ENCODE results near the gene EME2. TPM values are rescaled to one million over a fixed set of nuclear protein-coding genes. Genes with fewer than 3 reads are reported as not detected.

The EME2 gene
- total and polyA plus RNA-seq, 4 donors = 1.4 to 9.0 (median 3.0) TPM

- H3K4me1 ChIP-seq (ENCODE audit: control insufficient read depth in 4 of 4, insufficient read depth in 4 of 4, low read length in 3 of 4) = peaks cover 22 to 66% (median 48%) of the 10 kb centered on the region in 4 donors
- no peak overlapping the region for H3K4me3 ChIP-seq (ENCODE audit: low read depth in 1 of 3, low read length in 3 of 3)
These were observed 4.0 kb downstream of the EME2 start for GRCh38 chr16:1776672-1776955.

DNA sequence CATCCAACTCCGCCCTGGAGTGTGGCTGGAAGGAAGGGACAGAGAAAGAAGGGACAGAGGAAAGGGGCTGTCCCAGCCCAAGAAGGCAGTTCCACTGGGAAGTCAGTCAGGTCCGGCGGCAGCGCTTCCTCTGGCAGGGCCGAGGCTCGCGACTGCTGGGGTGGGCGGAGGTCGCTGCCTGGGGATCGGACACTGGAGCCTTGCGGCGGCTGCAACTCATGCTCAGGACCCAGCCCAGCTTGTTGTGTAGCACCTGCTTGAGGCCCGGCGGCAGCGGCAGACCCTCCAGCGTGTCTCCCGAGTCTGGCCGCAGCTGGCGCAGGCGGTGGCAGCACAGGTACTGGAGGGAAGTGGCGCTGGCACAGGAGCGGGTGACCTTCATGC lies 4.4 kb downstream of the EME2 start:
- DNase-seq (ENCODE audit: low spot score) = no peak
- Histone ChIP-seq H3K4me1 (ENCODE audit: control insufficient read depth in 4 of 4, insufficient read depth in 4 of 4, low read length in 3 of 4) (peaks cover 22 to 66% (median 47%) of the 10 kb centered on the region in 4 donors), H3K9ac (ENCODE audit: low read depth in 1 of 2, low read length in 2 of 2) (no peak overlapping the region), H3K9me3 (ENCODE audit: control insufficient read depth in 4 of 4, low read length in 3 of 4) (no peaks in the 10 kb centered on the region), H3K36me3 (ENCODE audit: control insufficient read depth in 4 of 4, insufficient read depth in 3 of 4, low read depth in 1 of 4, low read length in 3 of 4) (peaks cover 0 to 18% (median 10%) of the 10 kb centered on the region in 4 donors), H3K27ac (ENCODE audit: low read depth in 1 of 2, low read length in 2 of 2) (no peak overlapping the region), H3K27me3 (ENCODE audit: control insufficient read depth in 4 of 4, insufficient read depth in 4 of 4, low read length in 3 of 4) (no peaks in the 10 kb centered on the region), H3K4me3 (ENCODE audit: low read depth in 1 of 3, low read length in 3 of 3) (no peak overlapping the region)
- TF ChIP-seq, protein P1, sequence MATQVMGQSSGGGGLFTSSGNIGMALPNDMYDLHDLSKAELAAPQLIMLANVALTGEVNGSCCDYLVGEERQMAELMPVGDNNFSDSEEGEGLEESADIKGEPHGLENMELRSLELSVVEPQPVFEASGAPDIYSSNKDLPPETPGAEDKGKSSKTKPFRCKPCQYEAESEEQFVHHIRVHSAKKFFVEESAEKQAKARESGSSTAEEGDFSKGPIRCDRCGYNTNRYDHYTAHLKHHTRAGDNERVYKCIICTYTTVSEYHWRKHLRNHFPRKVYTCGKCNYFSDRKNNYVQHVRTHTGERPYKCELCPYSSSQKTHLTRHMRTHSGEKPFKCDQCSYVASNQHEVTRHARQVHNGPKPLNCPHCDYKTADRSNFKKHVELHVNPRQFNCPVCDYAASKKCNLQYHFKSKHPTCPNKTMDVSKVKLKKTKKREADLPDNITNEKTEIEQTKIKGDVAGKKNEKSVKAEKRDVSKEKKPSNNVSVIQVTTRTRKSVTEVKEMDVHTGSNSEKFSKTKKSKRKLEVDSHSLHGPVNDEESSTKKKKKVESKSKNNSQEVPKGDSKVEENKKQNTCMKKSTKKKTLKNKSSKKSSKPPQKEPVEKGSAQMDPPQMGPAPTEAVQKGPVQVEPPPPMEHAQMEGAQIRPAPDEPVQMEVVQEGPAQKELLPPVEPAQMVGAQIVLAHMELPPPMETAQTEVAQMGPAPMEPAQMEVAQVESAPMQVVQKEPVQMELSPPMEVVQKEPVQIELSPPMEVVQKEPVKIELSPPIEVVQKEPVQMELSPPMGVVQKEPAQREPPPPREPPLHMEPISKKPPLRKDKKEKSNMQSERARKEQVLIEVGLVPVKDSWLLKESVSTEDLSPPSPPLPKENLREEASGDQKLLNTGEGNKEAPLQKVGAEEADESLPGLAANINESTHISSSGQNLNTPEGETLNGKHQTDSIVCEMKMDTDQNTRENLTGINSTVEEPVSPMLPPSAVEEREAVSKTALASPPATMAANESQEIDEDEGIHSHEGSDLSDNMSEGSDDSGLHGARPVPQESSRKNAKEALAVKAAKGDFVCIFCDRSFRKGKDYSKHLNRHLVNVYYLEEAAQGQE (IDR thresholded peaks at IDR 0.05) = no peak
- TF ChIP-seq RXRA (IDR thresholded peaks at IDR 0.05) (no peak), HNF4G (IDR thresholded peaks at IDR 0.05) (no peak), FOXA1 (IDR thresholded peaks at IDR 0.05) (no peak), JUND (IDR thresholded peaks at IDR 0.05) (no peak), EGR1 (IDR thresholded peaks at IDR 0.05; ENCODE audit: low read depth in 2 of 2) (no peak), FOXA2 (IDR thresholded peaks at IDR 0.05) (no peak)
- TF ChIP-seq, protein P2, sequence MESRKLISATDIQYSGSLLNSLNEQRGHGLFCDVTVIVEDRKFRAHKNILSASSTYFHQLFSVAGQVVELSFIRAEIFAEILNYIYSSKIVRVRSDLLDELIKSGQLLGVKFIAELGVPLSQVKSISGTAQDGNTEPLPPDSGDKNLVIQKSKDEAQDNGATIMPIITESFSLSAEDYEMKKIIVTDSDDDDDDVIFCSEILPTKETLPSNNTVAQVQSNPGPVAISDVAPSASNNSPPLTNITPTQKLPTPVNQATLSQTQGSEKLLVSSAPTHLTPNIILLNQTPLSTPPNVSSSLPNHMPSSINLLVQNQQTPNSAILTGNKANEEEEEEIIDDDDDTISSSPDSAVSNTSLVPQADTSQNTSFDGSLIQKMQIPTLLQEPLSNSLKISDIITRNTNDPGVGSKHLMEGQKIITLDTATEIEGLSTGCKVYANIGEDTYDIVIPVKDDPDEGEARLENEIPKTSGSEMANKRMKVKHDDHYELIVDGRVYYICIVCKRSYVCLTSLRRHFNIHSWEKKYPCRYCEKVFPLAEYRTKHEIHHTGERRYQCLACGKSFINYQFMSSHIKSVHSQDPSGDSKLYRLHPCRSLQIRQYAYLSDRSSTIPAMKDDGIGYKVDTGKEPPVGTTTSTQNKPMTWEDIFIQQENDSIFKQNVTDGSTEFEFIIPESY (IDR thresholded peaks at IDR 0.05) = no peak
- 92% methylated on average over 22 of the region's 22 CpGs for WGBS

More at GRCh38 chr16:1776672-1776955, 4.0 kb downstream of the EME2 start:
- no peak for DNase-seq (ENCODE audit: low spot score)
- no peaks in the 10 kb centered on the region for H3K27me3 ChIP-seq (ENCODE audit: control insufficient read depth in 4 of 4, insufficient read depth in 4 of 4, low read length in 3 of 4)
- no peak for TF ChIP-seq HNF4A (conservative IDR thresholded peaks at IDR 0.05)
- TF ChIP-seq NR2F2 (IDR thresholded peaks at IDR 0.05) = no peak
- TF ChIP-seq RAD21 (IDR thresholded peaks at IDR 0.05) = no peak
- no peak for TF ChIP-seq TAF1 (conservative IDR thresholded peaks at IDR 0.05)
- TF ChIP-seq HNF4G (IDR thresholded peaks at IDR 0.05) = no peak
- TF ChIP-seq SP1 (IDR thresholded peaks at IDR 0.05) = no peak
- TF ChIP-seq EGR1 (IDR thresholded peaks at IDR 0.05; ENCODE audit: low read depth in 2 of 2) = no peak
- no peak for TF ChIP-seq RXRA (IDR thresholded peaks at IDR 0.05)
- WGBS = 92% methylated on average over 13 of the region's 13 CpGs
- H3K9ac ChIP-seq (ENCODE audit: low read depth in 1 of 2, low read length in 2 of 2) = no peak overlapping the region
- H3K9me3 ChIP-seq (ENCODE audit: control insufficient read depth in 4 of 4, low read length in 3 of 4) = no peaks in the 10 kb centered on the region
- H3K27ac ChIP-seq (ENCODE audit: low read depth in 1 of 2, low read length in 2 of 2) = no peak overlapping the region
- H3K36me3 ChIP-seq (ENCODE audit: control insufficient read depth in 4 of 4, insufficient read depth in 3 of 4, low read depth in 1 of 4, low read length in 3 of 4) = peaks cover 0 to 18% (median 10%) of the 10 kb centered on the region in 4 donors

Measured in liver (tissue), 9 donors.